ENCODE measurements around the gene SEMA3F.

Gene SEMA3F

GRCh38 chr3:50170689-50171088 lies 15.6 kb downstream of the SEMA3F start:
- Histone ChIP-seq H3K27me3 (ENCODE audit: low read depth, low read length) (no peaks in the 10 kb centered on the region), H3K79me2 (ENCODE audit: low read length) (no peaks in the 10 kb centered on the region), H2AFZ (ENCODE audit: low read depth, low read length) (no peak overlapping the region), H4K20me1 (ENCODE audit: insufficient read depth, low read length) (no peaks in the 10 kb centered on the region), H3K4me2 (ENCODE audit: low read length) (no peak overlapping the region), H3K9ac (ENCODE audit: low read length) (no peak overlapping the region), H3K9me3 (ENCODE audit: insufficient read depth, low read length) (no peaks in the 10 kb centered on the region), H3K27ac (ENCODE audit: low read length) (no peak overlapping the region), H3K4me3 (ENCODE audit: low read length) (no peak overlapping the region), H3K4me1 (ENCODE audit: low read length) (no peaks in the 10 kb centered on the region), H3K36me3 (replicated peaks; ENCODE audit: low read depth, low read length) (no peaks in the 10 kb centered on the region)
- TF ChIP-seq EZH2phosphoT487 (IDR thresholded peaks at IDR 0.05; ENCODE audit: low read depth), result no peak
- TF ChIP-seq CTCF (IDR thresholded peaks at IDR 0.05; ENCODE audit: low read depth, low read length), result no peak

- H3K4me3 ChIP-seq (ENCODE audit: low read length), result no peak overlapping the region
- H3K36me3 ChIP-seq (replicated peaks; ENCODE audit: low read depth, low read length), result no peaks in the 10 kb centered on the region
- H3K27me3 ChIP-seq (ENCODE audit: low read depth, low read length), result no peaks in the 10 kb centered on the region
- no peak overlapping the region for H3K9ac ChIP-seq (ENCODE audit: low read length)
- no peak overlapping the region for H2AFZ ChIP-seq (ENCODE audit: low read depth, low read length)
- no peak for TF ChIP-seq CTCF (IDR thresholded peaks at IDR 0.05; ENCODE audit: low read depth, low read length)
- TF ChIP-seq EZH2phosphoT487 (IDR thresholded peaks at IDR 0.05; ENCODE audit: low read depth), result no peak
- H3K27ac ChIP-seq (ENCODE audit: low read length), result no peak overlapping the region
- H3K4me2 ChIP-seq (ENCODE audit: low read length), result no peak overlapping the region
- no peaks in the 10 kb centered on the region for H3K79me2 ChIP-seq (ENCODE audit: low read length)
- no peaks in the 10 kb centered on the region for H3K4me1 ChIP-seq (ENCODE audit: low read length)
- no peaks in the 10 kb centered on the region for H4K20me1 ChIP-seq (ENCODE audit: insufficient read depth, low read length)
- no peaks in the 10 kb centered on the region for H3K9me3 ChIP-seq (ENCODE audit: insufficient read depth, low read length)
Observed at GRCh38 chr3:50171540-50172301, 16.6 kb downstream of the SEMA3F start.

GRCh38 chr3:50172626-50173220 lies 17.6 kb downstream of the SEMA3F start:
- Histone ChIP-seq H4K20me1 (ENCODE audit: insufficient read depth, low read length) (no peaks in the 10 kb centered on the region), H3K79me2 (ENCODE audit: low read length) (no peaks in the 10 kb centered on the region), H3K4me2 (ENCODE audit: low read length) (no peak overlapping the region), H3K9me3 (ENCODE audit: insufficient read depth, low read length) (no peaks in the 10 kb centered on the region), H3K4me3 (ENCODE audit: low read length) (no peak overlapping the region), H2AFZ (ENCODE audit: low read depth, low read length) (no peak overlapping the region), H3K4me1 (ENCODE audit: low read length) (no peaks in the 10 kb centered on the region), H3K9ac (ENCODE audit: low read length) (no peak overlapping the region), H3K27me3 (ENCODE audit: low read depth, low read length) (no peaks in the 10 kb centered on the region), H3K36me3 (replicated peaks; ENCODE audit: low read depth, low read length) (no peaks in the 10 kb centered on the region), H3K27ac (ENCODE audit: low read length) (no peak overlapping the region)
- TF ChIP-seq CTCF (IDR thresholded peaks at IDR 0.05; ENCODE audit: low read depth, low read length) (no peak), EZH2phosphoT487 (IDR thresholded peaks at IDR 0.05; ENCODE audit: low read depth) (no peak)

- H3K79me2 ChIP-seq (ENCODE audit: low read length), result no peaks in the 10 kb centered on the region
- no peak overlapping the region for H2AFZ ChIP-seq (ENCODE audit: low read depth, low read length)
- H3K9me3 ChIP-seq (ENCODE audit: insufficient read depth, low read length), result no peaks in the 10 kb centered on the region
- no peaks in the 10 kb centered on the region for H3K36me3 ChIP-seq (replicated peaks; ENCODE audit: low read depth, low read length)
- no peaks in the 10 kb centered on the region for H3K27me3 ChIP-seq (ENCODE audit: low read depth, low read length)
- H4K20me1 ChIP-seq (ENCODE audit: insufficient read depth, low read length), result no peaks in the 10 kb centered on the region
- no peak overlapping the region for H3K27ac ChIP-seq (ENCODE audit: low read length)
- TF ChIP-seq EZH2phosphoT487 (IDR thresholded peaks at IDR 0.05; ENCODE audit: low read depth) (no peak), CTCF (IDR thresholded peaks at IDR 0.05; ENCODE audit: low read depth, low read length) (no peak)
- no peaks in the 10 kb centered on the region for H3K4me1 ChIP-seq (ENCODE audit: low read length)
- H3K9ac ChIP-seq (ENCODE audit: low read length), result no peak overlapping the region
- no peak overlapping the region for H3K4me2 ChIP-seq (ENCODE audit: low read length)
- no peak overlapping the region for H3K4me3 ChIP-seq (ENCODE audit: low read length)
Observed at GRCh38 chr3:50173685-50174516, 18.8 kb downstream of the SEMA3F start.
